Parathyroid adenoma (tissue), 2 donors: Measurements from ENCODE around the gene UNC13A.

Experiments used
- H2AFZ ChIP-seq: fragments of 300-600 bp; sonication (generic); one replicate; pipeline ENCODE4 v1.7.0; 2017; ENCODE audit warnings: antibody characterized with exemption, mild to moderate bottlenecking
- H3K27ac ChIP-seq: fragments of 300-600 bp; sonication (generic); one replicate; pipeline ENCODE4 v1.7.0; 2017
- H3K27me3 ChIP-seq: fragments of 300-600 bp; sonication (generic); one replicate; pipeline ENCODE4 v1.7.0; 2017; ENCODE audit warnings: low read length; ENCODE audit not compliant: control insufficient read depth, insufficient read depth
- H3K36me3 ChIP-seq: fragments of 300-600 bp; sonication (generic); one replicate; pipeline ENCODE4 v1.7.0; 2017; ENCODE audit warnings: low read length; ENCODE audit not compliant: control insufficient read depth, insufficient read depth
- H3K4me1 ChIP-seq: fragments of 300-600 bp; sonication (generic); one replicate; pipeline ENCODE4 v1.7.0; 2017; ENCODE audit warnings: control low read depth
- H3K4me2 ChIP-seq: fragments of 300-600 bp; sonication (generic); one replicate; pipeline ENCODE4 v1.7.0; 2017; ENCODE audit warnings: low read length
- H3K4me3 ChIP-seq: fragments of 300-600 bp; sonication (generic); one replicate; pipeline ENCODE4 v1.7.0; 2017; ENCODE audit warnings: low read depth, low read length
- H3K79me2 ChIP-seq: fragments of 300-600 bp; sonication (generic); one replicate; pipeline ENCODE4 v1.7.0; 2017; ENCODE audit warnings: control low read depth
- H3K9ac ChIP-seq: fragments of 300-600 bp; sonication (generic); one replicate; pipeline ENCODE4 v1.7.0; 2017; ENCODE audit warnings: mild to moderate bottlenecking
- H3K9me3 ChIP-seq: fragments of 300-600 bp; sonication (generic); one replicate; pipeline ENCODE4 v1.7.0; 2017; ENCODE audit warnings: low read length; ENCODE audit not compliant: control insufficient read depth
- TF ChIP-seq, protein P1 (sequence below): fragments of 300-600 bp; sonication (generic); IDR thresholded peaks from one replicate; pipeline ENCODE4 v1.7.0; 2017; ENCODE audit warnings: antibody characterized with exemption, mild to moderate bottlenecking
- donor health status: primary hyperparathyroidism.

UNC13A gene

DNA sequence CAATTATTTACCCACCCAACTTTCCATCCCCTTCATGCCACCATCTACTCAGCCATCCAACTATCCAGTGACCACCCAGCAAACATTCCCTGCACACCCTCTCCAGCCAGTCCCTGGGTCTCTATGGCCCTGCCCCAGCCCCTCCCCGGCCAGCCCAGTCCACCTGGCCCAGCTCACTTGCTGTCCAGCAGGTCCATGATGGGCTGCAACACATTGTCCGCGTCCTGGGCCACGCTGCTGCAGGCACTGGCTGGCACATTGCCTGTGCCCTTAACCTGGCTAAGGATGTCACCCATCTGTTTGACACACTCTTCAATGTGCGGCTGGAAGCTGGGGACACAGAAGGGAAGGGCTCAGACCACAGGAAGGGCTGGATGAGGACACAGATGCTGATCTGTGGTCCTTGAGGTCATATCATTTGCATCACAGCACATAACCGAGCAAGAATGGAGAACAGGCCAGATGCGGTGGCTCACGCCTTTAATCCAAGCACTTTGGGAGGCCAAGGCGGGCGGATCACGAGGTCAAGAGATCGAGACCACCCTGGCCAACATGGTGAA, 61.6 kb downstream of the UNC13A start:
- Histone ChIP-seq H3K9ac (no peak overlapping the region), H3K27me3 (no peaks in the 10 kb centered on the region), H3K4me1 (no peaks in the 10 kb centered on the region), H3K36me3 (no peaks in the 10 kb centered on the region), H3K4me3 (no peak overlapping the region), H3K4me2 (no peak overlapping the region), H3K9me3 (no peaks in the 10 kb centered on the region), H3K27ac (no peak overlapping the region), H2AFZ (no peak overlapping the region), H3K79me2 (no peaks in the 10 kb centered on the region)
- TF ChIP-seq, protein P1, sequence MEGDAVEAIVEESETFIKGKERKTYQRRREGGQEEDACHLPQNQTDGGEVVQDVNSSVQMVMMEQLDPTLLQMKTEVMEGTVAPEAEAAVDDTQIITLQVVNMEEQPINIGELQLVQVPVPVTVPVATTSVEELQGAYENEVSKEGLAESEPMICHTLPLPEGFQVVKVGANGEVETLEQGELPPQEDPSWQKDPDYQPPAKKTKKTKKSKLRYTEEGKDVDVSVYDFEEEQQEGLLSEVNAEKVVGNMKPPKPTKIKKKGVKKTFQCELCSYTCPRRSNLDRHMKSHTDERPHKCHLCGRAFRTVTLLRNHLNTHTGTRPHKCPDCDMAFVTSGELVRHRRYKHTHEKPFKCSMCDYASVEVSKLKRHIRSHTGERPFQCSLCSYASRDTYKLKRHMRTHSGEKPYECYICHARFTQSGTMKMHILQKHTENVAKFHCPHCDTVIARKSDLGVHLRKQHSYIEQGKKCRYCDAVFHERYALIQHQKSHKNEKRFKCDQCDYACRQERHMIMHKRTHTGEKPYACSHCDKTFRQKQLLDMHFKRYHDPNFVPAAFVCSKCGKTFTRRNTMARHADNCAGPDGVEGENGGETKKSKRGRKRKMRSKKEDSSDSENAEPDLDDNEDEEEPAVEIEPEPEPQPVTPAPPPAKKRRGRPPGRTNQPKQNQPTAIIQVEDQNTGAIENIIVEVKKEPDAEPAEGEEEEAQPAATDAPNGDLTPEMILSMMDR, result no peak

DNA sequence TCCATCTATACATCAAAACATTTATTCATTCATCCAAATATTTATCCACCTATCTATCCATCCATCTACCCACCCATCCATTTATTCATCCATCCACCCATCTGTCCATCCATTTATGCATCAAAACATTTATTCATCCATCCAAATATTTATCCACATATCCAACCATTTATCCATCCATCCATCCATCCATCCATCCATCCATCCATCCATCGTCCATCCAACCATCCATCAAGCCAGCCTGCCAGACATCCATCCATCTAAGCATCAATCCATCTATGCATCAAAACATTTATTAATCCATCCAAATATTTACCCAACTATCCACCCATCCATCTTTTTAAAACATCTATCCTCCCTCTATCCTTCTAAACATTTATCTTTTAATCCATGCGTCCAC, 62.2 kb downstream of the UNC13A start:
- Histone ChIP-seq H3K4me2 (no peak overlapping the region), H3K9me3 (no peaks in the 10 kb centered on the region), H3K27me3 (no peaks in the 10 kb centered on the region), H3K4me1 (no peaks in the 10 kb centered on the region), H3K36me3 (no peaks in the 10 kb centered on the region), H3K79me2 (no peaks in the 10 kb centered on the region), H3K4me3 (no peak overlapping the region), H2AFZ (no peak overlapping the region), H3K9ac (no peak overlapping the region), H3K27ac (no peak overlapping the region)
- TF ChIP-seq, protein P1, result no peak

DNA sequence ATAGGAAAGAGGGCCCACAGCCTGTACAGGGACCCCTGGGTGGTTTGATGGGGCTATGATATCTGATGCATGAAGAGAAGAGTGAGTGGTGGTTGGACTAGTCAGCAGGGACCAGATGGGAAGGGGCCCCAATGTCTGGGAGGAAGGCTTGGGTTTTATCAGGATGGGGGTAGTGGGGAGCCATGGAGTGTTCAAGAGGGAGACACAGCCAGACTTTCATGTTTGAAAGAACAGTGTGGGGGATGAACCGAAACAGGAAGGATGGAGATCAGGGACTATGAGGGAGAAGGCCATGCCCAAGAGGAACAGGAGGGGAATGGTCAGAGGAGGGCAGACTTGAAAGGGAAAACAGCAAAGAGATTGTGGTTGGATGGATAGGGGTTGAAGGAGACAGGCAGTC, 63.1 kb downstream of the UNC13A start:
- no peaks in the 10 kb centered on the region for H3K9me3 ChIP-seq
- H3K27ac ChIP-seq, result no peak overlapping the region
- H2AFZ ChIP-seq, result no peak overlapping the region
- no peak overlapping the region for H3K9ac ChIP-seq
- no peaks in the 10 kb centered on the region for H3K79me2 ChIP-seq
- H3K36me3 ChIP-seq, result no peaks in the 10 kb centered on the region
- H3K4me2 ChIP-seq, result no peak overlapping the region
- no peaks in the 10 kb centered on the region for H3K27me3 ChIP-seq
- no peaks in the 10 kb centered on the region for H3K4me1 ChIP-seq
- TF ChIP-seq, protein P1, result no peak
- no peak overlapping the region for H3K4me3 ChIP-seq

DNA sequence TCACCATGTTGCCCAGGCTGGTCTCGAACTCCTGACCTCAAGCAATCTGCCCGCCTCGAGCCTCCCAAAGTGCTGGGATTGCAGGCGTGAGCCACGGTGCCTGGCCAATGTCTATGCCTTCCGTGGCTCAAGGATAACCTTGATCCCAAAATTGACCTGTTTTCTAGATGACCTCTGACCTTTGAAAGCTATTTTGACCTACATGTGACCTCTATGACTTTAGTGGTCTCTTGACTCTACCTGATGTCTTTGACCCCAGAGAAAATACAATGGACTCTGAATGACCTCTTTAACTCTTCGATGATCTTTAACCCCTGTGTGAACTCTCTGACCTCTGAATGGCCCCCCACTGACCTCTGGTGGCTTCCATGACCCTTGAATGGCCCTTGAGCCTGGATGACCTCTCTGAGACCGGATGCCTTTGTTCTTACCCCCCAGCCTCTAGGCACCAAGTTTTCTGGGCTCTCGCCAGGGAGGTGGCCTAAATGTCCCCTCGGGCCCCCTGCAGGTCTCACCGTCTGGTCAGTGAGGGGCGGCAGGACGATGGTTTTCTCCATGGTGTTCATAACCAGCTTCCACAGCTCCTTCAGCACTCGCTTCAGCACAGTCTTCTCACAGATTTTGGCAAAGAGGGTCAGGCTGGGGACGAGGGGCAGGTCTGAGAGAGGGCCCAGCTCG, 63.7 kb downstream of the UNC13A start:
- H3K4me2 ChIP-seq, result no peak overlapping the region
- H3K4me1 ChIP-seq, result no peaks in the 10 kb centered on the region
- TF ChIP-seq, protein P1, result no peak
- no peaks in the 10 kb centered on the region for H3K27me3 ChIP-seq
- no peak overlapping the region for H3K27ac ChIP-seq
- no peaks in the 10 kb centered on the region for H3K79me2 ChIP-seq
- no peak overlapping the region for H3K9ac ChIP-seq
- no peak overlapping the region for H2AFZ ChIP-seq
- H3K36me3 ChIP-seq, result no peaks in the 10 kb centered on the region
- no peak overlapping the region for H3K4me3 ChIP-seq
- no peaks in the 10 kb centered on the region for H3K9me3 ChIP-seq
